KOPT-K1 (cell line): ENCODE results near the gene ADGRL3.
"Not testable (repeated sequence)": the region's sequence is repeated elsewhere in the genome, so short reads cannot be mapped to it uniquely, and the experiment has no call there.

Source experiments
- H3K27ac ChIP-seq: fragments of 200-600 bp; sonication (generic); 2 replicates; pipeline ENCODE4 v1.5.1; 2016; ENCODE audit warnings: antibody characterized with exemption, mild to moderate bottlenecking, low read depth, low read length; ENCODE audit not compliant: poor library complexity, severe bottlenecking
- H3K36me3 ChIP-seq: fragments of 200-600 bp; sonication (generic); 2 replicates; pipeline ENCODE4 v1.5.1; 2017; ENCODE audit warnings: antibody characterized with exemption, mild to moderate bottlenecking, low read length, moderate library complexity; ENCODE audit not compliant: insufficient read depth
- H3K9me3 ChIP-seq: fragments of 200-600 bp; sonication (generic); 2 replicates; pipeline ENCODE4 v1.5.1; 2017; ENCODE audit warnings: antibody characterized with exemption, low read length, mild to moderate bottlenecking; ENCODE audit not compliant: insufficient read depth, poor library complexity, severe bottlenecking

ADGRL3 gene

GRCh38 chr4:61200916-61201526 lies 895 bp downstream of the ADGRL3 start:
- Histone ChIP-seq H3K27ac (no peak overlapping the region), H3K36me3 (no peaks in the 10 kb centered on the region), H3K9me3 (no peaks in the 10 kb centered on the region)

DNA sequence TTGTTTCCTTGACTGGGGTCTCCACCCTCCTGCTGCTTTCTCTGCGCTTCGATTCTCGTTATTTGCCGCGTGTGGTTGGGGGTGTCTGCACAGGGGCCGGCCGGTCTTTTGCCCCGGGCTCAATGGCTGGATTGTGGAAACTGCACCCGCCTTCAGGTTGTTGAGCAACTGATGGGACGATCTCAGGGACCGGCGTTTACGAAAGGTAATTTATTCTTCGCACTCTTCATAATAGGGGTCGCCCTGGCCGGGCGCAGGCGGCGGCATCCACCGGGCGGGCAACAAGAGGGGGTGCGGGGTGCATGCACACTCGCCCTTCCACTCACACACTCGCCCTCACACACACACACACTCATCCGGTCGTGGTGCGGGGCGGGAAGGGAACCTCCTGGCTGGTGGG lies 1.4 kb downstream of the ADGRL3 start:
- Histone ChIP-seq H3K27ac (no peak overlapping the region), H3K36me3 (no peaks in the 10 kb centered on the region), H3K9me3 (no peaks in the 10 kb centered on the region)

DNA sequence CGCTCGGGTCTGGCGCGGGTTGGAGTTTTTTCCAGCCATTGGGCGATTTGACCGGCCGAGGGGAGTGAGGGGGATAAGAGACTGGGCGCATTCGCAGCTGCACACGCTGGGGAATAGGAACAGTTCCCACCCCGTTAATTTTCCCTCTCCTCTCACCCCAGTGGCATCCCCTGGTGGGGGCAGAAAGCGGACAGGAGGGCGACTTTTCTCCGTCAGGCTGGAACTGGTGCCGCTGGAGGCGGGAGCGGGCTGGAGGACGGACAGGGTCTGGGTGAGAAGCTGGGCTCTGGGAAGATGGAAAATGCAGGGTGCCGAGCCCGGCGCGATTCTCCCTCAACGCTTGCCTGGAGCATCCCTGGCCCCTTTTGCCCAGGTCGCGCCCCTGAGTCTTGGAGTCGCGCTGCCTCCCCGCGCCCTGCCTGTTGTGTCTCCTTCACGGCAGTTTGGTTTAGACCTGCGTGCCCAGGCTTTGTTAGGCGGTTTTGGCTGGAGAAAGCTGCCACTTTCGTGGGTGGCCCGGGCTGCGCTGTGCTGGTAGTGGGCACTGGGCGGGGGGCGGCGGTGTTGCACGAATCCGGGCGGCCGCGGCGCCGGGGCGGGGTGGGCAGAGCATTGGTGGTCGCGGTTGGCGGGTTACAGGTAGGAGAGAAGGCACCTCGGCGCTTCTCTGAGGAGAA lies 2.0 kb downstream of the ADGRL3 start:
- Histone ChIP-seq H3K27ac (no peak overlapping the region), H3K9me3 (no peaks in the 10 kb centered on the region), H3K36me3 (no peaks in the 10 kb centered on the region)

DNA sequence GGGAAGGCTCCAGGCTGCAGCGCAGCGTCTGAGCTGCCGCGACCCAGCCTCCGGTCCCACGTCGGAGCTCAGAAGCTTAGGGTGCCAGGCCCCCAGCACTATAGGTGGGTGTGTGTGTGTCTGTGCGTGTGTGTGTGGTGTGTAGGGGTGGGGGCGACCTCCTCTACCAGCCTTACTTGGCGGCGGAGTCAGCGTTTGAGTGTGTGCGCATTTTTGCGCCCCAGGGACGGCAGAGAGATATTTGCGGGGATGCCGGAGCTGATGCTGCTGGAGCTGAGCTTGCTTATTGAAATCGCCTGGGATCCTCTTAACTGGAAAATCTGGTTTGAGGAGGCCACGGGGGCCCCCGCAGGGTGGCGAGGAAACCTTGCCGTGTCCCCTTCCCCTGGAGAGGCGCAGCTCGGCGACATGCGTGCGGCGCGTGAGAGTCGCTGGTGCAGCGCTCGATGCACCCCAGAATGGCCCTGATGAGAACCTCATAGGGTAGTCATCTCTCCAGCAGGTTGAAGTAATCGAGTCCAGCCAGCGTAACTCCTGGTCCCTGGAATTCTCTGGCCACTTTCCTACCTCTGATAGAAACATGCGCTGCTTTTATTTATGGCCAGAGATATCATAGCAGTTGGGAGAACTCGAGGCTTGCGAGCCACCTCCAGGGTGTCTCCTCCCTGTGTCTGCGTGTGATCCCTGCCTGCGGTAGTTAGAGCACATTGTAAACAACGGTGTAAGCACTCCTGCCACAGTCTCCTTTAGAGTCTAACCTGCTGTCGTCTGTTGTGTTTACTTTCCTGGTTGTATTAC lies 2.7 kb downstream of the ADGRL3 start:
- H3K27ac ChIP-seq = no peak overlapping the region
- no peaks in the 10 kb centered on the region for H3K36me3 ChIP-seq
- no peaks in the 10 kb centered on the region for H3K9me3 ChIP-seq

DNA sequence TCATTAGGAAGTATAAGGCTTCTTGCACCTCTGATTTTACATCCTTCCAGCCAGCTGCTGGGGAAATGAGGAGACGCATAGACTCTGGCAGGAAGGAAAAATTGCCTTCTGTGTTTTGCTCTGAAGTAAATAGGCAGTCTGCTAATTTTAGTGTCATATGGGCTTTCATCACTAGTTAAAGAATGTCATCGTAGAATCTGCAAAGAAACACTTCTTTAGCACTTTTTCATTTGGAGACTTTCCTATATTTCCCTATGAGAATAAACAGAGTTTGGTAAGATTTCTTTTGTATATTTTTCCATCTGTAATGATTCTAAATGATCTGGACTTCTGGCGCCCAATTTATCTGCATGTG lies 3.3 kb downstream of the ADGRL3 start:
- H3K36me3 ChIP-seq = no peaks in the 10 kb centered on the region
- no peaks in the 10 kb centered on the region for H3K9me3 ChIP-seq
- H3K27ac ChIP-seq = no peak overlapping the region

GRCh38 chr4:61204353-61205060 lies 4.4 kb downstream of the ADGRL3 start:
- no peak overlapping the region for H3K27ac ChIP-seq

GRCh38 chr4:61205066-61205465 lies 4.9 kb downstream of the ADGRL3 start:
- H3K27ac ChIP-seq = no peak overlapping the region
- no peaks in the 10 kb centered on the region for H3K9me3 ChIP-seq
- no peaks in the 10 kb centered on the region for H3K36me3 ChIP-seq

More at GRCh38 chr4:61204353-61205060, 4.4 kb downstream of the ADGRL3 start:
- H3K36me3 ChIP-seq = no peaks in the 10 kb centered on the region
- no peaks in the 10 kb centered on the region for H3K9me3 ChIP-seq

DNA sequence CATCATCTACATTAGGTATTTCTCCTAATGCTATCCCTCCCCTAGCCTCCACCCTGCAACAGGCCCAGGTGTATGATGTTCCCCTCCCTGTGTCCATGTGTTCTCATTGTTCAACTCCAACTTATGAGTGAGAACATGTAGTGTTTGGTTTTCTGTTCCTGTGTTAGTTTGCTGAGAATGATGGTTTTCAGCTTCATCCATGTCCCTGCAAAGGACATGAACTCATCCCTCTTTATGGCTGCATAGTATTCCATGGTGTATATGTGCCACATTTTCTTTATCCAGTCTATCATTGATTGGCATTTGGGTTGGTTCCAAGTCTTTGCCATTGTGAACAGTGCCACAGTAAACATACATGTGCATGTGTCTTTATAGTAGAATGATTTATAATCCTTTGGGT lies 7.0 kb downstream of the ADGRL3 start:
- H3K36me3 ChIP-seq, H3K9me3 ChIP-seq, H3K27ac ChIP-seq: not testable (repeated sequence)

DNA sequence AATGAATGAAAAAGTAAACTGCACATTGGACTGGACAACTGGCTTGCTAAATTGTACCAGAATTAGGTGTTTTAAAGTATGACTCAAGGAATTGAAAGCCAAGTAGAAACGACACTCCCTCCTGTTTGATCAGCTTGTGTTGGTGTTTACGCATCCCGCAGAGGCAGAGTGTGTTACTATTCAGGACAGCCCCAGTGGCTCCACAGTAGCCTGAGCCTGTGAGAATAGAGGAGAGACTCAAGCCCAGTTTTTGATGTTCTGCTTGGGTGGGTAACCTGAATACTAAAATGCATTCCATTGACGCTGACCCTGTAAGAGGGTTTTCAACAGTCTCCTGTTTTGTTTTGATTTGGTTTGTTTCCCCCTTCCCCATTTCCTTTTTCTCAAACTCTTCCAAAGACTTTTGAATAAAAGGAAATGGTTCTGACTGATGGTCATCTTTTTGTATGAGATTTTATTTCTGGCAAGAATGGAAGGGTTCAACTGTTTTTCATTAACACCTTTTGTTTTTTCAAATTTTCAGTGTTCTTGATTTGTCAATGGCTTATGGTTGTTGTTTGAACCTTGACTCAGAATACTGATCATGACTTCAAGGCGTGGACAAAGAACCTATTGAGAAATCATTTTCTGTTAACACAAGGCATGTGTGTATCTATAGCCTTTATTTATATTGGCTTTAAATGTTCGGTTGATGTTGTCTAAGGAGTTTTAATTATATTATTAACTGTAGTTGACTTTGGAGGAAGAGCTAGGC lies 10.2 kb downstream of the ADGRL3 start:
- Histone ChIP-seq H3K9me3 (no peaks in the 10 kb centered on the region), H3K36me3 (no peaks in the 10 kb centered on the region), H3K27ac (no peak overlapping the region)

- H3K36me3 ChIP-seq = no peaks in the 10 kb centered on the region
- no peak overlapping the region for H3K27ac ChIP-seq
Measured at GRCh38 chr4:61211781-61212180, 11.7 kb downstream of the ADGRL3 start.

GRCh38 chr4:61212788-61213187 lies 12.7 kb downstream of the ADGRL3 start:
- Histone ChIP-seq H3K27ac (no peak overlapping the region), H3K36me3 (no peaks in the 10 kb centered on the region), H3K9me3 (no peaks in the 10 kb centered on the region)

More at GRCh38 chr4:61211781-61212180, 11.7 kb downstream of the ADGRL3 start:
- H3K9me3 ChIP-seq = no peaks in the 10 kb centered on the region

DNA sequence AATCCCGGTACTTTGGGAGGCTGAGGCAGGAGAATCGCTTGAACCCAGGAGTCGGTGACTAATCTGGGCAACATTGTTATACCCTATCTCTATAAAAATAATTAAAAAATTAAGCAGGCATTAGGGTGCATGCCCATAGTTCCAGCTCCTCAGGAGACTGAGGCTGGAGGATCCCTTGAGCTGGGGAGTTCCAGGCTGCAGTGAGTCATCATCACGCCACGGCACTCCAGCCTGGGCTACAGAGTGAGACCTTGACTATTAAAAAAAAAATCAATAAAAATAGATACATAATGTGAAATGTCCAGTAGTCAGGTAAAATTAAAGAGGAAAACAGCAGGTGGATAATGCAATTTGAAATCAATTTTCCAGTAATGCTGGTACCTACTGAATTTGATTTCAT lies 14.6 kb downstream of the ADGRL3 start:
- no peaks in the 10 kb centered on the region for H3K36me3 ChIP-seq
- H3K27ac ChIP-seq = no peak overlapping the region

DNA sequence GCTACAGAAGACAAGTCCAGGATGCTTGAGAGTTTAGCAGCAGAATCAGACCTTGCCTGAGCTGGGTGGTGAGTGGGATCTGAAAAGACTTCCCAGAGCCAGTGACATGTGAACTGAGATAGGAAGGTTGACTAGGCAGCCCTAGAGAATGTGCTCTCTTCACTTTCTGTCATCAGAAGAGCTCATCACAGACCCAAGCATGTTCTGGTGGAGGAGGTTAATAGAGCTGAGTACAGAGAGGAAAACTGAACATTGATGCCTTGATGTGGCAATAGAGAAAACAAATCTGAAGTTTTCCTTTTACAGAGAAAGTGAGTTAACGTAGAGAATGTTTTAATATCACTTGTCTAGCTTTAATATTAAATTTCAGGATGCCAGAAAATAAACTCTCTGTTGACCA lies 17.1 kb downstream of the ADGRL3 start:
- H3K36me3 ChIP-seq = no peaks in the 10 kb centered on the region
- no peaks in the 10 kb centered on the region for H3K9me3 ChIP-seq
- H3K27ac ChIP-seq = no peak overlapping the region

More for the DNA sequence above, 14.6 kb downstream of the ADGRL3 start:
- no peaks in the 10 kb centered on the region for H3K9me3 ChIP-seq

DNA sequence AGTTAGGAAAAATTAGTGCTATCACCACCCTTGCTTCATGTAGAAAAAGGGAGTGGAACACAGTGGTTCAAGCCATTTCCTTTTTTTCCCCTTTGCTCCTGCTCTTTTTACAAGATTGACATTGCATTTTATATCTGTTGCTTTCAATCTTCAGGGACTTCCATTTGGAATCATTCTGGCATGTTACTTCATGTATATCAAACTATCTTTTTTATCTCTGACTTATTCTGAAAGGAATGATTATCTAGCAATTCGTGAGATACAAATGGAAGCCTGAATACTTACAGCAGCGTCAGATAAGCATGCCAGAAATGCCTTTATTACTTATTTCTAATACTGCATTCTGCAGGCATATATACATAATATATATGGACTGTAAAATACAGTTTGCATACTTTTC lies 20.4 kb downstream of the ADGRL3 start:
- H3K36me3 ChIP-seq = no peaks in the 10 kb centered on the region
- no peaks in the 10 kb centered on the region for H3K9me3 ChIP-seq
- H3K27ac ChIP-seq = no peak overlapping the region
